SK-N-SH (cell line): ENCODE data around the gene ETNK2.

ENCODE experiments used
- CTCF ChIP-seq: fragments of 200-600 bp; sonication (generic); IDR thresholded peaks from 2 replicates; pipeline ENCODE4 v1.6.1; 2017; ENCODE audit warnings: antibody characterized with exemption, mild to moderate bottlenecking, moderate library complexity
- EP300 ChIP-seq, 2 experiments: IDR thresholded peaks; 2 replicates each; pipeline versions ENCODE4 v1.4.0 to v1.6.1; 2012; ENCODE audit warnings: borderline replicate concordance in 1 of 2, low read depth in 1 of 2, low read length in 1 of 2
- GATA2 ChIP-seq: sonication (generic); formaldehyde crosslinking; IDR thresholded peaks from 2 replicates; pipeline ENCODE4 v1.5.0; 2020; ENCODE audit warnings: mild to moderate bottlenecking, missing genetic modification reagents
- MAX ChIP-seq: IDR thresholded peaks from 2 replicates; pipeline ENCODE4 v1.4.0; 2012; ENCODE audit warnings: low read depth
- MEF2A ChIP-seq: IDR thresholded peaks from 2 replicates; pipeline ENCODE4 v1.4.0; 2012; ENCODE audit warnings: low read depth, borderline replicate concordance
- POLR2AphosphoS5 ChIP-seq: IDR thresholded peaks from 2 replicates; pipeline ENCODE4 v1.6.1; 2012; ENCODE audit warnings: low read depth, low read length
- RXRA ChIP-seq: IDR thresholded peaks from 2 replicates; pipeline ENCODE4 v1.4.0; 2012; ENCODE audit warnings: low read depth, mild to moderate bottlenecking, borderline replicate concordance
- SIN3A ChIP-seq: IDR thresholded peaks from 2 replicates; pipeline ENCODE4 v1.6.1; 2012; ENCODE audit warnings: low read depth, mild to moderate bottlenecking, low read length, moderate library complexity, borderline replicate concordance
- SMC3 ChIP-seq: IDR thresholded peaks from 2 replicates; pipeline ENCODE4 v1.6.1; 2012; ENCODE audit warnings: low read depth, low read length, improper control_type of control experiment
- TAF1 ChIP-seq: IDR thresholded peaks from 2 replicates; pipeline ENCODE4 v1.6.1; 2012; ENCODE audit warnings: low read depth, mild to moderate bottlenecking, low read length, moderate library complexity, borderline replicate concordance
- ZBTB33 ChIP-seq: IDR thresholded peaks from 2 replicates; pipeline ENCODE4 v1.4.0; 2012; ENCODE audit warnings: low read depth, borderline replicate concordance

- TF ChIP-seq EP300 (IDR thresholded peaks at IDR 0.05; ENCODE audit: borderline replicate concordance in 1 of 2, low read depth in 1 of 2, low read length in 1 of 2) (no peak), CTCF (no peak), MAX (no peak), SIN3A (no peak), ZBTB33 (no peak), RXRA (no peak), TAF1 (no peak), SMC3 (no peak), GATA2 (CRISPR knock-in tag) (no peak), POLR2AphosphoS5 (no peak), MEF2A (no peak)
Observed at GRCh38 chr1:204132718-204133117, 19.1 kb downstream of the ETNK2 start.
